Peyer's patch (tissue), 4 donors: ENCODE measurements around the gene PDE5A.
"Not testable (repeated sequence)": the region's sequence is repeated elsewhere in the genome, so short reads cannot be mapped to it uniquely, and the experiment has no call there.

Experiments used
- CTCF ChIP-seq, 6 experiments: fragments of 450-650 bp in 4 of 6; fragments of 200-600 bp in 2 of 6; sonication (generic) in 1 of 6; IDR thresholded peaks; one replicate each; pipeline ENCODE4 v1.5.1; 2017 to 2019; ENCODE audit warnings: antibody characterized with exemption in 6 of 6, mild to moderate bottlenecking in 3 of 6, moderate library complexity in 1 of 6
- POLR2A ChIP-seq, 2 donors: fragments of 450-650 bp; IDR thresholded peaks; one replicate each; pipeline ENCODE4 v1.5.1; 2017; ENCODE audit warnings: antibody characterized with exemption in 2 of 2, mild to moderate bottlenecking in 2 of 2, moderate library complexity in 2 of 2

GRCh38 chr4:119636851-119637250 is 8.2 kb upstream of the PDE5A start:
- TF ChIP-seq CTCF, POLR2A (IDR thresholded peaks at IDR 0.05): not testable (repeated sequence)
